Activated T-helper 1 cell treated with anti-CD3 and anti-CD28 coated beads, Interleukin-12 subunit alpha, Interleukin-12 subunit beta, Interleukin-2, Interleukin-4 antibody, amounts not matched to agents 30 ng/mL and 10 ng/mL and 1 ng/mL, durations not matched to agents 14 hours and 24 hours and 36 hours (primary cell): ENCODE results near the gene WSCD1. TPM values are rescaled to one million over a fixed set of nuclear protein-coding genes. Genes with fewer than 3 reads are reported as not detected.

Source experiments
- DNase-seq: peaks from one replicate; pipeline ENCODE4 v3.0.0; 2021; ENCODE audit warnings: low spot score
- H3K27ac Mint-ChIP-seq: one replicate; pipeline ENCODE4 v1.8.0; 2021; ENCODE audit warnings: mild to moderate bottlenecking, mixed read lengths
- H3K27me3 Mint-ChIP-seq: one replicate; pipeline ENCODE4 v1.8.0; 2022; ENCODE audit warnings: mild to moderate bottlenecking, moderate library complexity, mixed read lengths; ENCODE audit not compliant: insufficient read depth
- H3K36me3 Mint-ChIP-seq: one replicate; pipeline ENCODE4 v1.8.0; 2021; ENCODE audit warnings: low read depth, mixed read lengths
- H3K4me1 Mint-ChIP-seq: one replicate; pipeline ENCODE4 v1.8.0; 2021; ENCODE audit warnings: low read depth, mixed read lengths
- H3K4me3 Mint-ChIP-seq: one replicate; pipeline ENCODE4 v1.8.0; 2021; ENCODE audit warnings: mild to moderate bottlenecking, moderate library complexity, mixed read lengths
- H3K9me3 Mint-ChIP-seq: one replicate; pipeline ENCODE4 v1.8.0; 2021; ENCODE audit warnings: mixed read lengths
- intact Hi-C: fragments of 100-400 bp; cut with micrococcal nuclease; formaldehyde crosslinking; loops from one replicate; pipeline ENCODE4 v1.15.1; 2024
- total RNA-seq: library from RNA; stranded (reverse); gene quantifications from 2 replicates; pipeline ENCODE4 v1.2.3, GENCODE V29; 2022

WSCD1 gene
- total RNA-seq, 1 donor from 2014 or later = 0.10 TPM

DNA sequence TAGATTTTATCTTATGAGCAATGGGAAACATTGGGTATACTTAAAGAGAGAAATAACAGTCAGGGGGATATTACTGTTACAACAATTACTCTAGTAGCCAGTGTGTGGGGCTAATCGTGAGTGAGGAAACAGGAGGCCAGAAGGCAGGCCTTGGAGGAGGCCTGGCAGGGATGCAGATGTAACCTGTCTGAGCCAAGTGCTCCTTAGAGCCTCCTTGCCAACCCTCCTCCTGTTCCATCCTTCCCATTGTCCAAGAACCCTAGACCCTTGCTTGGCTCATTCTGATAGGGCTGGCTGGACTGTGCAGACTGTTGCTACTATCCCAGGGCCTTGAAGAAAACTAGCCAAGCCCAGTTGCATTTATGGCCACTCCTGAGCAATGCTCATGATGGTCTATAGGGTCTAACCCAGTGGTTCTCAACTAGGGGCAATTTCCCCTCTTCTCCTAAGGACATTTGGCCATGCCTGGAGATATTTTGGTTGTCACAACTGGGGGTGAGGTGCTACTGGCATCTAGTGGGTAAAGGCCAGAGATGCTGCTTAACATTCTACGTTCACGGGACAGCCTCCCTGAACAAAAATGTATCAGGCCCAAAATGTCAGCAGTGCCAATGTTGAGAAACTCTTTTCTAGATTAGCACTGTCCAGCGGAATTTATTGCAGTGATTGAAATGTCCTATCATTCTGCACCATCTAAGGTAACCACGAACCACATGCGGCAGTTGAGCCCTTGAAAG is 24.4 kb upstream of the WSCD1 start:
- no peak overlapping the region for H3K27ac Mint-ChIP-seq
- H3K27me3 Mint-ChIP-seq = peaks cover 2% of the 10 kb centered on the region
- no peaks in the 10 kb centered on the region for H3K9me3 Mint-ChIP-seq
- no peak overlapping the region for H3K4me3 Mint-ChIP-seq
- no peaks in the 10 kb centered on the region for H3K36me3 Mint-ChIP-seq
- DNase-seq = no peak
- no peaks in the 10 kb centered on the region for H3K4me1 Mint-ChIP-seq
- intact Hi-C loops = no loop called here

DNA sequence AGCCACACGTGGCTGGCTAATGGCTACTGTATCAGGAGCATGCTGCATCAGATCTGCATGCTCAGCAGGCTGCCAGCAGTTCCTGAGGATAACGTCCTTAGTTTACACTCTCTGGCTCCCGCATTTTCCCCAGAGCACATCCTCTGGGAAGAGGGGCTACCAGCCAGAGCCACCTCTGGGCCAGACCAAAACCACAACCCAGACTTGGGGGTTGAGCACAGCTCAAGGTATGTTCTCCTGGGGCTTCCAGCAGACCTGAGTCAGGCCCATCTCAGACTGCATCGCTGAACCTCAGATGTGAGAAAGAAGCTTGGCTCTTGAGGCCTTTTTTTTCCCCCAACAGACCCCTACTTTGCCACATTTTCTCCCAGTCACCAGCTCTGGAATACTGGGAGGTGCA is 23.7 kb upstream of the WSCD1 start:
- H3K27me3 Mint-ChIP-seq = peaks cover 2% of the 10 kb centered on the region
- H3K27ac Mint-ChIP-seq = no peak overlapping the region
- H3K9me3 Mint-ChIP-seq = no peaks in the 10 kb centered on the region
- intact Hi-C loops = no loop called here
- no peak for DNase-seq
- no peak overlapping the region for H3K4me3 Mint-ChIP-seq
- no peaks in the 10 kb centered on the region for H3K4me1 Mint-ChIP-seq
- no peaks in the 10 kb centered on the region for H3K36me3 Mint-ChIP-seq

DNA sequence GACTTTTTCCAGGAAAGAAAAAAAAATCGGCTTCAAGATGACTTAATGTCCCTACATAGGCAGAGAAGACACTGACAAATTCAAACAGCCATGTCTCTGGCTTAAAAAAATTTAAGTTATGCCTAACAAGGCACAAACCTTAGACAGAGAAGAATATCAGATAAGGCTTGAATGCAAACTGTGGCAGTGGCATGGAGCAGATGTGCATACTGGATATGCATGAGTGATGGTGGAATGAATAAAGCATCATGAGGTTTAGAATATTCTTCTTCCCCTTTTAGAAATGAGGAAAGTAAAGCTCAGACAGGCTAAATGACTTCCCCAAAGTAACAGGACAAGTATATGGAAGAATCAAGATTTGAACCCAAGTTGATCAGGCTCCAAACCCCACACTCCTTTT is 23.2 kb upstream of the WSCD1 start:
- intact Hi-C loops = no loop called here
- Mint-ChIP-seq H3K27me3 (peaks cover 2% of the 10 kb centered on the region), H3K4me1 (no peaks in the 10 kb centered on the region), H3K9me3 (no peaks in the 10 kb centered on the region), H3K4me3 (no peak overlapping the region), H3K27ac (no peak overlapping the region), H3K36me3 (no peaks in the 10 kb centered on the region)
- no peak for DNase-seq

DNA sequence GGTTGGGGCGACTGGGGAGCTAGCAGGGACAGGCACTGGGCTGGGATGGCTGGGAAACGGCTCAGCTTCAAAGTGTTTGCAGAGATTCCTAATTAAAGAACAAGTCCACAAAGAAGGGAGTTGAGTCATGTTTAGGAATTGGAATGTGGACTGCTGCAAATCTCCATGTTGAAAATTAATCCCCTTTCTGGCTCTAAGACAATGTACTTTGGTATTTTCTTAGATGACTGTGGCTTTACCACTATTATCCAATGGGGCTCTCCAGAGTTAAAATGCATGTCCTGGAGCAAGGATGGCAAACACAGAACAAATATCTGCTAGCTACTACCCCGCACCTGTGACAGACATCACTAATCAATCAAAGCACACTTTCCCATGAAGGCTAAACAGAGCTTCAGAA is 22.2 kb upstream of the WSCD1 start:
- Mint-ChIP-seq H3K9me3 (no peaks in the 10 kb centered on the region), H3K4me1 (no peaks in the 10 kb centered on the region), H3K36me3 (no peaks in the 10 kb centered on the region), H3K27ac (no peak overlapping the region), H3K4me3 (no peak overlapping the region), H3K27me3 (peaks cover 2% of the 10 kb centered on the region)
- DNase-seq = no peak
- intact Hi-C loops = no loop called here

DNA sequence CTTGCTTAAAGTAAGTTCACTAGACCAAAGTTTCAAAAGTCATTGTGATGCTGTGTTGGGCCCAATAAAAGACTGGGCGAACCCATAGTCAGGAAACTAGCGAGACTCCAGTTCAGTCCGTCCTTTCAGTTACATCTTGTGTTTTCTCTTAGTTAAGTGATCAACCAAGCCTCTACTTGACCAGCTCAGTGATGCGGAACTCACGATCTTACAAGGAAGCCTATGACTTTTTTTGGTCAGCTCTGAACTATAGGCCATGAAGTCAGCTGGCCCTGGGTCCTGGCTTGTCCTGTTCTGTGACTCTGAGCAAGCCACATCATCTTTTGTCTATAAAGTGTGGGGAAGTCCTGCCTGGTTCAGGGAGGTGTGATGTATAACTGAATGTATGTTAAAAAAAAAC is 21.7 kb upstream of the WSCD1 start:
- intact Hi-C loops = no loop called here
- Mint-ChIP-seq H3K36me3 (no peaks in the 10 kb centered on the region), H3K4me3 (no peak overlapping the region), H3K9me3 (no peaks in the 10 kb centered on the region), H3K27me3 (peaks cover 2% of the 10 kb centered on the region), H3K4me1 (no peaks in the 10 kb centered on the region), H3K27ac (no peak overlapping the region)
- no peak for DNase-seq

DNA sequence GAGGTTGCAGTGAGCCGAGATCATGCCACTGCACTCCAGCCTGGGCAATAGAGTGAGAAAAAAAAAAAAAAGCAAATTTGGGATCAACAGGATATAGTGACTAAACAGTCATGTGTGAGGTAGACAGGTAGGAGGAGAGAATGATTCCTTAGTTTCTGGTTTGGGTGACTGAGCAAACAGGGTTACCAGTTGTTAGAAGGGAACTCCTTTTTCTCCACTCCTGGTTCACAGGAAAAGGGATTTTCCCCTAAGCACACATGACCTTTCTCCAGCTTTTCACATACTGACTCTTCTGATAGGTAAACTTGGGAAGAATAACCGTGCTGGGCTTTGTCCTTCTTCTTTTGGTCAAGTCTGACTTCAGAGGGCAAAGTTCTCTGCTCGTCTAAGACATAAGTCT is 17.3 kb upstream of the WSCD1 start:
- no peaks in the 10 kb centered on the region for H3K4me1 Mint-ChIP-seq
- H3K9me3 Mint-ChIP-seq = no peaks in the 10 kb centered on the region
- no peak overlapping the region for H3K4me3 Mint-ChIP-seq
- H3K27me3 Mint-ChIP-seq = peaks cover 2% of the 10 kb centered on the region
- DNase-seq = no peak
- H3K36me3 Mint-ChIP-seq = no peaks in the 10 kb centered on the region
- no peak overlapping the region for H3K27ac Mint-ChIP-seq
- intact Hi-C loops = no loop called here

DNA sequence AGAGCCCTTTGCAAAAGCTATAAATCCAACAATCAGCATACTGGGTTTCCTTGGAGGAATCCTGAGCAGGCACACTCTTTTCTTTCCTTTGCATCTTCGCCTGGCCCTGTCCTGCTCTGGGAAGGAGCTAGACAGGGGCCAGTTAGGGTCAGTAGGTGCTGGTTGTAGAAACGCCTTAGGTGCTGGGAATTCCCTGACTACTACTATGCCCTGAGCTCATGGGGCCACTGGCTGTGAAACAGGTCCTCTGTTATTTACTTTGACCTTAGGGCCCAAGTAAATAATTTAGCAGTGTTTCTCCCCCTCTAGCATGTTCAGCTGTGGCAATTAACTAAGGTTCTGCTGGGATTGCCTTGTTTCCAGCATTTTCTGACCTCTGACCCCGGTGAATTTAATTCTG is 15.8 kb upstream of the WSCD1 start:
- no peak overlapping the region for H3K27ac Mint-ChIP-seq
- no peaks in the 10 kb centered on the region for H3K36me3 Mint-ChIP-seq
- H3K9me3 Mint-ChIP-seq = no peaks in the 10 kb centered on the region
- no peak overlapping the region for H3K4me3 Mint-ChIP-seq
- H3K4me1 Mint-ChIP-seq = no peaks in the 10 kb centered on the region
- no peak for DNase-seq
- intact Hi-C loops = no loop called here
- peaks cover 1% of the 10 kb centered on the region for H3K27me3 Mint-ChIP-seq

DNA sequence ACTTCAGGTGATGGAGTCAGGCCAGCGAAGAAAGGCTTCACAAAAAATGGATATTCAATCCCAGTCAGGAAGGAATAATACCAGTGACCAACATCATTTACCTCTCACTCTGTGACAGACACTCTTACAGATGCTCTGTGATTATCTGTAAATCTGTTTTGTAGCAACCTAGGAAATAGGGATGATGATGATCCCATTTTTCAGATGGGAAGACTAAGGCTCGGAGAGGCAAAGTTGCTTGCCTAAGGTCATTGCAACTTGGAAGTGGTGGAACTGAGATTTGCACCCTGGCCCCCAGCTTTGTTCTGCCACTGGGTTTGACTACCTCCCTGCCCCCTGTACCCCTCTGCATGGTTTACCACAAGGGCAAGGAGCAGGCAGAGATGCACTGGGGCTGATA is 14.1 kb upstream of the WSCD1 start:
- no peaks in the 10 kb centered on the region for H3K36me3 Mint-ChIP-seq
- H3K4me1 Mint-ChIP-seq = no peaks in the 10 kb centered on the region
- H3K4me3 Mint-ChIP-seq = no peak overlapping the region
- H3K27me3 Mint-ChIP-seq = no peaks in the 10 kb centered on the region
- H3K9me3 Mint-ChIP-seq = no peaks in the 10 kb centered on the region
- H3K27ac Mint-ChIP-seq = no peak overlapping the region
- no peak for DNase-seq
- intact Hi-C loops = no loop called here

DNA sequence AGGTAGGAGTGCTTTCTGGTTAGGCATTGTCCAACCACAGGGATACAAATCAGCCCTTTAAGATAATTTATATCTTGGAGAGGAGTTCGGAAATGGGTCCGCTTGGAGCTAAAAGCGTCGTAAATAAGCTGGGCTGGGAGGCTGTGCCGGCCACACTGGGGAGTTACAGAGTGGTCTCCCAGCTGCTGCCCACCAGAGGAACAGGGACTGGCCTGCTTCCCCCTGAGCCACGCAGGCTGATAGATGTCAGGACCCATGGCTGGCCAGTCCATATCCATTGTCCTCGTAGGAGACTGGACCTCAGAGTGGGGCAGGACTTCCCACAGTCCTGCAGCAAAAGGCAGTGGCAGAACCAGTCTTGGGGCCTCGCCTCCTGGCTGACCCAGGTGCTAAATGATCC is 12.6 kb upstream of the WSCD1 start:
- H3K36me3 Mint-ChIP-seq = no peaks in the 10 kb centered on the region
- H3K4me3 Mint-ChIP-seq = no peak overlapping the region
- H3K4me1 Mint-ChIP-seq = no peaks in the 10 kb centered on the region
- intact Hi-C loops = no loop called here
- no peak overlapping the region for H3K27ac Mint-ChIP-seq
- H3K9me3 Mint-ChIP-seq = no peaks in the 10 kb centered on the region
- DNase-seq = no peak
- H3K27me3 Mint-ChIP-seq = no peaks in the 10 kb centered on the region

DNA sequence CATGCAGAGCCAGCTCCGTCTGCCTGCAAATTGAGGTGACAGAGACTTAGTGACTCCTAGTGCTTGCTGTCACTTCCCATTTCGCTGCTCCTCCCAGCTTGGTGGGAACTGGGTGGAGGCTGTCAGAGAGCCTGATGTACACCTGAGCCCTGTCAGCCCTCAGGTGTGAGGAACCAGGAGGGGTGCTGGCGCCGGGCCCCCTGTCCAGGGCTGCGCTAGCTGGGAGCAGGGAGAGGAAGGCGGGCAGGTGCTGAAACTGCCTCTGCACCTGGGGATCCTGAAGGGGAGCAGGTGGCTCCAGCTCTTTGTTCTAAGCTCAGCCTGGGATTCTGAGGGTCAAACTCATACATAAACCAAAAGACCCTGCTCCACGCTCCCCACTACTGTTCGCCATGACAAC is 10.8 kb upstream of the WSCD1 start:
- Mint-ChIP-seq H3K4me1 (no peaks in the 10 kb centered on the region), H3K27me3 (no peaks in the 10 kb centered on the region), H3K4me3 (no peak overlapping the region), H3K27ac (no peak overlapping the region), H3K9me3 (no peaks in the 10 kb centered on the region), H3K36me3 (no peaks in the 10 kb centered on the region)
- DNase-seq = no peak
- intact Hi-C loops = no loop called here

DNA sequence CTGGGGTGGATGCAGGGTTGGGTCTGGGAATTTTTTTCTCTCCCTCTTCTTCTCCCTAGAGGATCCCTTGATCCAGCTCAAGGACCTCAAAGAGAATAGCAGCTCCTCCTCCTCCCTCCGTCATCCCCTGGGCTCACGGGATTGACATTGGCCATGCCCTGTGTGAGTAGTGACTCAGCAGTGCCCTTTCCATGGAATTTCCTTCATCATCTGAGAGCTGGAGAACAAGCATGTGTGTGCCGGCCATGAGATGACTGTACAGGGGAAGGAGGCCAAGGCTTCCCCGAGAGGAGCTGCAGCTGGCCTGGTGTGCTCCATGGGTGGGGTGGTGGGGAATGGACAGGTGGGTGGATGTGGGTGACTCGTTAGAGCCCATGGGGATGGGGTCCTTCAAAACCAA is 8.9 kb upstream of the WSCD1 start:
- no peak for DNase-seq
- Mint-ChIP-seq H3K27me3 (peaks cover 2% of the 10 kb centered on the region), H3K4me1 (no peaks in the 10 kb centered on the region), H3K9me3 (no peaks in the 10 kb centered on the region), H3K36me3 (no peaks in the 10 kb centered on the region), H3K27ac (no peak overlapping the region), H3K4me3 (no peak overlapping the region)
- intact Hi-C loops = no loop called here

DNA sequence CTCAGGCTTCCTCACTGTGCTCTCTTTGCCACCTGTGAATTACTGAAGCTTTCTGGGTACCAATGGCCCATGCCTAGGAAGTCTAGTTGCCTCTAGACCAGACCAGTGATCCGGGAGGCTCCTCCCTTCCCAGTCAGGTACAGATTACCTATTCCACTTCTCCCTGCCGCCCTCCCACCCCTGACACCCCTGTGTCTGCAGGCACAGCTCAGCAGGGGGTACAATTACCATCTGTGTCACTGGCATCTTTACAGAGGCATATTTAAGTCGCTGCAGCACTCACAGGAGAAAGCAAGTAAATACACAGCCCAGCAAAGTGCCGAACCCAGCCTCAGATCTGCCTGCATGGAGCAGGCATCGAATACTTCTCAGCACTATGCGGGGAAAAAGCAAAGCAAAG is 5.3 kb upstream of the WSCD1 start:
- DNase-seq = no peak
- Mint-ChIP-seq H3K4me3 (no peak overlapping the region), H3K27ac (no peak overlapping the region), H3K4me1 (peaks cover 11% of the 10 kb centered on the region), H3K27me3 (peaks cover 20% of the 10 kb centered on the region), H3K36me3 (peaks cover 4% of the 10 kb centered on the region), H3K9me3 (no peaks in the 10 kb centered on the region)
- intact Hi-C loops = no loop called here

DNA sequence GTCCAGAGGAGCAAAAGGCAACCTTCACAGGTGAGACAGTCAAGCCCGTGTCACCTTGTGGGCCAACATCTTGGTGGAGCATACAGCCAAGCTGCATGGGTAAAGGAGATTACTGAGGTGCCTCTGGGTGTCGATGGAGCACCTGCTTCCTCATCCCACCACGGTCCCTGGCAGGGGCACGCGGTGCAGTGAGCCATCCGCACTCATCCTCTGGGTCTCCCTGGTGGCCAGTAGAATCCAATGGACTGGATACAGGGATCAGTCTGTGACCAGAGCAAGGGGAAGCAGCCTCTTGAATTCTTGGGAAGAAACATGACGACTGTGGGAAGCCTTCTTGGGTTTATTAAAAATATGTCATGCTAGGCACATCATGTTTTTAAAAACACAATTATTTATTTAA is 4.8 kb upstream of the WSCD1 start:
- Mint-ChIP-seq H3K4me1 (peaks cover 12% of the 10 kb centered on the region), H3K4me3 (no peak overlapping the region), H3K27me3 (peaks cover 22% of the 10 kb centered on the region), H3K27ac (no peak overlapping the region), H3K36me3 (peaks cover 5% of the 10 kb centered on the region), H3K9me3 (no peaks in the 10 kb centered on the region)
- intact Hi-C loops = no loop called here
- no peak for DNase-seq
